Measurements from ENCODE around the gene SH2D4B. TPM values are rescaled to one million over a fixed set of nuclear protein-coding genes. Genes with fewer than 3 reads are reported as not detected.

Gene SH2D4B
- total and polyA plus RNA-seq, 2 of the 13 experiments (the other 11 are each of a cell fraction or from before 2014, with no cell fraction given): not detected

GRCh38 chr10:80522756-80523363 is 14.8 kb upstream of the SH2D4B start:
- intact Hi-C loops (cut with micrococcal nuclease; ENCODE audit: unreplicated experiment): no loop called here
- Histone ChIP-seq H4K20me1 (ENCODE audit: insufficient read depth, low read length) (0 out of 2 replicates have a peak, but pooled peaks cover 2% of the 10 kb centered on the region), H3K9me3 (ENCODE audit: low read length) (no peaks in the 10 kb centered on the region), H3K4me3 (replicated peaks in 1 of 3; ENCODE audit: insufficient read depth in 1 of 3, low read depth in 2 of 3, low read length in 3 of 3) (no peak overlapping the region), H3K27ac (ENCODE audit: extremely low read length, insufficient read depth, low read length) (no peak overlapping the region), H3K4me1 (ENCODE audit: insufficient read depth, low read length) (peaks cover 15% of the 10 kb centered on the region), H3K4me2 (ENCODE audit: low read depth, low read length) (no peak overlapping the region), H3K79me2 (ENCODE audit: insufficient read depth, low read length) (no peaks in the 10 kb centered on the region), H3K27me3 (ENCODE audit: control insufficient read depth in 1 of 2, insufficient read depth in 2 of 2, low read length in 2 of 2) (no peaks in the 10 kb centered on the region), H3K9ac (ENCODE audit: insufficient read depth, low read depth, low read length) (no peak overlapping the region), H3K36me3 (replicated peaks in 1 of 2; ENCODE audit: control insufficient read depth in 1 of 2, insufficient read depth in 2 of 2, low read length in 2 of 2) (peaks cover 12 to 22% of the 10 kb centered on the region in 2 experiments), H2AFZ (ENCODE audit: low read length) (no peak overlapping the region)
- ChIA-PET POLR2A (no interaction called here), CTCF (ENCODE audit: low intra/inter-chr PET ratio, low total read pairs) (no interaction called here)
- no peak for TF ChIP-seq ZNF543 (CRISPR knock-in tag; IDR thresholded peaks at IDR 0.05)
- TF ChIP-seq RBM22 (optimal IDR thresholded peaks at IDR 0.05; ENCODE audit: low read length): peak; percentile 96
- 0 out of 2 replicates have a peak, but pooled peaks have one; percentile 55 for TF ChIP-seq AKAP8 (CRISPR knock-in tag; IDR thresholded peaks at IDR 0.05)
- no peak for TF ChIP-seq ZFP90 (CRISPR knock-in tag; IDR thresholded peaks at IDR 0.05; ENCODE audit: borderline replicate concordance)
- no peak for TF ChIP-seq SIN3A (IDR thresholded peaks at IDR 0.05; ENCODE audit: borderline replicate concordance, low read depth, low read length)
- TF ChIP-seq SSRP1 (CRISPR knock-in tag; IDR thresholded peaks at IDR 0.05): peak; percentile 20; the same call in 1 of the 2 replicates
- TF ChIP-seq HNRNPH1 (optimal IDR thresholded peaks at IDR 0.05; ENCODE audit: low read depth, low read length): no peak
- TF ChIP-seq POLR2G (IDR thresholded peaks at IDR 0.05; ENCODE audit: low read depth, low read length): peak; percentile 71
- no peak for DNase-seq (ENCODE audit: low spot score)
- in situ Hi-C loops (cut with HindIII; ENCODE audit: extremely low pct_ligation_motif_present, low pct_unique_long_range_greater_than_20kb): loop anchor here (25.0 kb wide), 1 partner anchor 261 kb away; no protein-coding TSS in a partner anchor
- ATAC-seq: no peak
- FAIRE-seq: no peak
- WGBS (ENCODE audit: low lambda C conversion rate): 80% methylated on average over 7 of the region's 8 CpGs
- no TSS peak for BruUV-seq (replicated peaks)

DNA sequence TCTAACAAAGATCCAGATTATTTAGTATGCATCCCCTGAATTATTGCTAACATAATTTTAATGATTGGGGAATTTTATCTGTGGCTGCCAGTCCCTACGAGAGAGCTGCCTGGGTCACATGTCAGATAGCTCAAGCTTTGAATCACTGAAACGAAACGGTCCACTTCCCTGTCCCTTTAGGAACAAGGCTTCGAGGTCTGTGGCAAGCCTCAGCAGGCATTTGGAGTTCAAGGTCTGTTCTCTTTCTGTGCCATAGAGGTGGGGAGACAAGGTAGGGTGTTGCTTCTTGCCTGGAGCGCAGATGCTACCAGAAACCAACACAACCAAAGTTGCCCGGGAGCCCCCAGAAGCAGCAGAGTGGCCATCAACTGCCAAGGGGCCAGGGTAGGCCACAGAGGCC is 13.9 kb upstream of the SH2D4B start:
- ATAC-seq: peak; percentile 1; the same call in 2 of the 3 replicates
- H3K36me3 ChIP-seq (replicated peaks in 1 of 2; ENCODE audit: control insufficient read depth in 1 of 2, insufficient read depth in 2 of 2, low read length in 2 of 2): peaks cover 3 to 13% of the 10 kb centered on the region in 2 experiments; a peak in 4 of 5 replicates
- H2AFZ ChIP-seq (ENCODE audit: low read length): no peak overlapping the region
- no peak overlapping the region for H3K27ac ChIP-seq (ENCODE audit: extremely low read length, insufficient read depth, low read length)
- intact Hi-C loops (cut with micrococcal nuclease; ENCODE audit: unreplicated experiment) (no loop called here), in situ Hi-C loops (cut with HindIII; ENCODE audit: extremely low pct_ligation_motif_present, low pct_unique_long_range_greater_than_20kb) (loop anchor here (25.0 kb wide), 1 partner anchor 261 kb away; no protein-coding TSS in a partner anchor)
- H3K4me3 ChIP-seq (replicated peaks in 1 of 3; ENCODE audit: insufficient read depth in 1 of 3, low read depth in 2 of 3, low read length in 3 of 3): no peak overlapping the region
- 0 out of 2 replicates have a peak, but pooled peaks cover 2% of the 10 kb centered on the region for H4K20me1 ChIP-seq (ENCODE audit: insufficient read depth, low read length)
- BruUV-seq (replicated peaks): no TSS peak
- no peak for FAIRE-seq
- H3K9ac ChIP-seq (ENCODE audit: insufficient read depth, low read depth, low read length): no peak overlapping the region
- H3K4me2 ChIP-seq (ENCODE audit: low read depth, low read length): no peak overlapping the region
- no peak for DNase-seq (ENCODE audit: low spot score)
- POLR2A ChIA-PET: no interaction called here
- H3K79me2 ChIP-seq (ENCODE audit: insufficient read depth, low read length): no peaks in the 10 kb centered on the region
- TF ChIP-seq KDM2A (CRISPR knock-in tag; IDR thresholded peaks at IDR 0.05; ENCODE audit: borderline replicate concordance, low read depth) (peak; percentile 49; the same call in 1 of the 2 replicates), HMG20B (CRISPR knock-in tag; conservative IDR thresholded peaks at IDR 0.05) (no peak), POLR2AphosphoS5 (IDR thresholded peaks at IDR 0.05; ENCODE audit: low read depth, low read length) (0 out of 2 replicates have a peak, but pooled peaks have one; percentile 4)
- no peaks in the 10 kb centered on the region for H3K9me3 ChIP-seq (ENCODE audit: low read length)
- peaks cover 15% of the 10 kb centered on the region for H3K4me1 ChIP-seq (ENCODE audit: insufficient read depth, low read length)
- 36% methylated on average over 6 of the region's 6 CpGs for WGBS (ENCODE audit: low lambda C conversion rate)
- CTCF ChIA-PET (ENCODE audit: low intra/inter-chr PET ratio, low total read pairs): no interaction called here
- H3K27me3 ChIP-seq (ENCODE audit: control insufficient read depth in 1 of 2, insufficient read depth in 2 of 2, low read length in 2 of 2): no peaks in the 10 kb centered on the region; a peak in 1 of 5 replicates

All from HepG2 (cell line).